HG03442 (cell line): ENCODE results near the gene MPZL2.

ENCODE experiments used
- ATAC-seq: cut with Tn5 transposase; IDR thresholded peaks from one replicate; pipeline ENCODE4 v1.9.1; 2021; ENCODE audit warnings: mild to moderate bottlenecking, moderate library complexity; ENCODE audit not compliant: unreplicated experiment

Gene MPZL2

GRCh38 chr11:118243993-118244762, 19.9 kb downstream of the MPZL2 start:
- no peak for ATAC-seq

- ATAC-seq: no peak
These were observed 20.9 kb downstream of the MPZL2 start for GRCh38 chr11:118243161-118243560.

GRCh38 chr11:118241764-118242098, 22.4 kb downstream of the MPZL2 start:
- ATAC-seq: peak; percentile 14

GRCh38 chr11:118240999-118241763, 22.9 kb downstream of the MPZL2 start:
- peak; percentile 86 for ATAC-seq

GRCh38 chr11:118239509-118240205, 24.4 kb downstream of the MPZL2 start:
- no peak for ATAC-seq

- ATAC-seq: no peak
These were observed 25.2 kb downstream of the MPZL2 start for GRCh38 chr11:118238929-118239328.

- ATAC-seq: no peak
These were observed 25.7 kb downstream of the MPZL2 start for GRCh38 chr11:118238421-118238820.

- ATAC-seq: no peak
These were observed 27.9 kb downstream of the MPZL2 start for GRCh38 chr11:118236170-118236569.

GRCh38 chr11:118234833-118235232, 29.3 kb downstream of the MPZL2 start:
- no peak for ATAC-seq

- no peak for ATAC-seq
These were observed 30.2 kb downstream of the MPZL2 start for GRCh38 chr11:118233850-118234249.

- ATAC-seq: no peak
These were observed 30.7 kb downstream of the MPZL2 start for GRCh38 chr11:118233377-118233776.

GRCh38 chr11:118232659-118233058, 31.4 kb downstream of the MPZL2 start:
- no peak for ATAC-seq

- no peak for ATAC-seq
These were observed 32.6 kb downstream of the MPZL2 start for GRCh38 chr11:118231461-118231860.

GRCh38 chr11:118230088-118230487, 34.0 kb downstream of the MPZL2 start:
- no peak for ATAC-seq

- ATAC-seq: no peak
These were observed 34.7 kb downstream of the MPZL2 start for GRCh38 chr11:118229274-118229847.

- peak; percentile 64 for ATAC-seq
These were observed 36.0 kb downstream of the MPZL2 start for GRCh38 chr11:118227865-118228785.

- no peak for ATAC-seq
These were observed 37.3 kb downstream of the MPZL2 start for GRCh38 chr11:118226781-118227180.

GRCh38 chr11:118226296-118226695, 37.8 kb downstream of the MPZL2 start:
- ATAC-seq: no peak

GRCh38 chr11:118224511-118225188, 39.4 kb downstream of the MPZL2 start, which contains the start of gene JAML:
Gene JAML (minus strand): TSS chr11:118225011. CDS start chr11:118214866, 10,145 bp downstream.
- no peak for ATAC-seq

- ATAC-seq: no peak
These were observed 40.1 kb downstream of the MPZL2 start for GRCh38 chr11:118223992-118224391.
